DND-41 (cell line): Measurements from ENCODE around the gene ZDHHC13.

Experiments used
- ATAC-seq: fragments of 200-7000 bp; cut with Tn5 transposase; 3 replicates; pipeline ENCODE4 v1.9.1; 2021; ENCODE audit warnings: low read depth; ENCODE audit not compliant: insufficient read depth
- DNase-seq: peaks from one replicate; pipeline ENCODE4 v3.0.0-alpha.2; 2020
- H2AFZ ChIP-seq: 2 replicates; pipeline ENCODE4 v1.6.0; 2012; ENCODE audit warnings: low read depth, low read length
- H3K27ac ChIP-seq: 2 replicates; pipeline ENCODE4 v1.5.1; 2012; ENCODE audit warnings: low read length, inconsistent platforms
- H3K27me3 ChIP-seq: fragments of 200-600 bp; sonication (generic); 2 replicates; pipeline ENCODE4 v1.6.0; 2012; ENCODE audit warnings: low read length, mild to moderate bottlenecking, inconsistent platforms; ENCODE audit not compliant: insufficient read depth, poor library complexity
- H3K36me3 ChIP-seq: 2 replicates; pipeline ENCODE4 v1.5.1; 2012; ENCODE audit warnings: low read length, inconsistent platforms; ENCODE audit not compliant: insufficient read depth
- H3K4me1 ChIP-seq: 2 replicates; pipeline ENCODE4 v1.5.1; 2012; ENCODE audit warnings: mild to moderate bottlenecking, low read length; ENCODE audit not compliant: insufficient read depth
- H3K4me2 ChIP-seq: 2 replicates; pipeline ENCODE4 v1.6.0; 2012; ENCODE audit warnings: mild to moderate bottlenecking, moderate library complexity, low read length, inconsistent platforms; ENCODE audit not compliant: insufficient read depth
- H3K4me3 ChIP-seq, 2 experiments: fragments of 200-600 bp in 1 of 2; shearing (Covaris generic) in 1 of 2; 2 replicates each; pipeline ENCODE4 v1.5.1; 2012 to 2016; ENCODE audit warnings: inconsistent platforms in 2 of 2, low read length in 2 of 2, mild to moderate bottlenecking in 2 of 2, low read depth in 1 of 2, moderate library complexity in 1 of 2
- H3K79me2 ChIP-seq: 2 replicates; pipeline ENCODE4 v1.6.0; 2012; ENCODE audit warnings: low read length, inconsistent platforms; ENCODE audit not compliant: insufficient read depth
- H3K9ac ChIP-seq: 2 replicates; pipeline ENCODE4 v1.6.0; 2012; ENCODE audit warnings: low read depth, mild to moderate bottlenecking, inconsistent platforms, low read length, moderate library complexity
- H3K9me3 ChIP-seq: 2 replicates; pipeline ENCODE4 v1.5.1; 2012; ENCODE audit warnings: low read length, moderate library complexity, mild to moderate bottlenecking, inconsistent platforms; ENCODE audit not compliant: insufficient read depth, severe bottlenecking
- H4K20me1 ChIP-seq: 2 replicates; pipeline ENCODE4 v1.6.0; 2012; ENCODE audit warnings: low read length; ENCODE audit not compliant: insufficient read depth
- EZH2 ChIP-seq: IDR thresholded peaks from 3 replicates; pipeline ENCODE4 v1.6.1; 2012; ENCODE audit warnings: borderline replicate concordance, low read depth, mild to moderate bottlenecking, moderate library complexity, low read length, inconsistent platforms; ENCODE audit not compliant: severe bottlenecking
- TF ChIP-seq, protein P1 (sequence below): IDR thresholded peaks from 2 replicates; pipeline ENCODE4 v1.5.1; 2012; ENCODE audit warnings: borderline replicate concordance, low read length, moderate library complexity, mild to moderate bottlenecking; ENCODE audit not compliant: poor library complexity, severe bottlenecking; ENCODE audit errors: extremely low read depth

ZDHHC13 gene

DNA sequence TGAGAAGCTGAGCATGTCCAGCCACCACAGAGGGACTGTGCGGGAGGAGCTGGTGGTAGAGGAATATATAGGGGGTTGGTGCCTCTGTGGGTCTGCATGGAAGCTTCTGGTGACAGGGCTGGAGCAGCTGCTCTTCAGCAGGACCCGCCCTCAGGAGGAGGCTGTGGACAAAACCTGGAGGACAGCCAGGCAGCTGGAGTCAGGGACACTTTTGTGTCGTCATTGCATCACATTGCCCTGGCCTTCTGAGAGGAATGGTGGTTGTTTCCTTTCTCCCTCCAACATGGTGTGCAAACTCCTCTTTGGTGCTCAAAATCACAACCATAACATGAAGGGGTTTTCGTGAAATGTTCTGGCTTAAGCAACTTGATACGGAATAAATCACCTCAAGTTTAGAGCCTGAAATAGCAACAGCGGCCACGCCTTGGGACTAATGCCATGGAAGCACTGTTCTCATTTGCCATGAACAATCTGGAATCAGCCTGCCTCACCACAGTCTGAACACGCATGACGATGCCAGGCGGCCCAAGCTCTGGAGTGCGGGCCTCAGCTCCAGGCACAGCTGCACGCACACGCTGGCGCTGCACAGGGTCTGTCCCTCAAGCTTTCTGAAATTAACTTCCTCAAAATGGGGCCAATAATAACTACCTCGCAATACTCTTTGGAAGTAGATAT lies 102.0 kb downstream of the ZDHHC13 start:
- H3K27me3 ChIP-seq = no peaks in the 10 kb centered on the region
- H3K4me3 ChIP-seq = no peak overlapping the region
- peaks cover 9% of the 10 kb centered on the region; the same call in 1 of the 2 replicates for H3K36me3 ChIP-seq
- H4K20me1 ChIP-seq = no peaks in the 10 kb centered on the region
- no peak overlapping the region for H3K27ac ChIP-seq
- H3K79me2 ChIP-seq = no peaks in the 10 kb centered on the region
- no peak overlapping the region for H3K4me2 ChIP-seq
- TF ChIP-seq, protein P1, sequence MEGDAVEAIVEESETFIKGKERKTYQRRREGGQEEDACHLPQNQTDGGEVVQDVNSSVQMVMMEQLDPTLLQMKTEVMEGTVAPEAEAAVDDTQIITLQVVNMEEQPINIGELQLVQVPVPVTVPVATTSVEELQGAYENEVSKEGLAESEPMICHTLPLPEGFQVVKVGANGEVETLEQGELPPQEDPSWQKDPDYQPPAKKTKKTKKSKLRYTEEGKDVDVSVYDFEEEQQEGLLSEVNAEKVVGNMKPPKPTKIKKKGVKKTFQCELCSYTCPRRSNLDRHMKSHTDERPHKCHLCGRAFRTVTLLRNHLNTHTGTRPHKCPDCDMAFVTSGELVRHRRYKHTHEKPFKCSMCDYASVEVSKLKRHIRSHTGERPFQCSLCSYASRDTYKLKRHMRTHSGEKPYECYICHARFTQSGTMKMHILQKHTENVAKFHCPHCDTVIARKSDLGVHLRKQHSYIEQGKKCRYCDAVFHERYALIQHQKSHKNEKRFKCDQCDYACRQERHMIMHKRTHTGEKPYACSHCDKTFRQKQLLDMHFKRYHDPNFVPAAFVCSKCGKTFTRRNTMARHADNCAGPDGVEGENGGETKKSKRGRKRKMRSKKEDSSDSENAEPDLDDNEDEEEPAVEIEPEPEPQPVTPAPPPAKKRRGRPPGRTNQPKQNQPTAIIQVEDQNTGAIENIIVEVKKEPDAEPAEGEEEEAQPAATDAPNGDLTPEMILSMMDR = no peak
- ATAC-seq (no peak), DNase-seq (no peak)
- no peak overlapping the region for H3K9ac ChIP-seq
- no peaks in the 10 kb centered on the region for H3K4me1 ChIP-seq
- H2AFZ ChIP-seq = no peak overlapping the region
- H3K9me3 ChIP-seq = no peaks in the 10 kb centered on the region

DNA sequence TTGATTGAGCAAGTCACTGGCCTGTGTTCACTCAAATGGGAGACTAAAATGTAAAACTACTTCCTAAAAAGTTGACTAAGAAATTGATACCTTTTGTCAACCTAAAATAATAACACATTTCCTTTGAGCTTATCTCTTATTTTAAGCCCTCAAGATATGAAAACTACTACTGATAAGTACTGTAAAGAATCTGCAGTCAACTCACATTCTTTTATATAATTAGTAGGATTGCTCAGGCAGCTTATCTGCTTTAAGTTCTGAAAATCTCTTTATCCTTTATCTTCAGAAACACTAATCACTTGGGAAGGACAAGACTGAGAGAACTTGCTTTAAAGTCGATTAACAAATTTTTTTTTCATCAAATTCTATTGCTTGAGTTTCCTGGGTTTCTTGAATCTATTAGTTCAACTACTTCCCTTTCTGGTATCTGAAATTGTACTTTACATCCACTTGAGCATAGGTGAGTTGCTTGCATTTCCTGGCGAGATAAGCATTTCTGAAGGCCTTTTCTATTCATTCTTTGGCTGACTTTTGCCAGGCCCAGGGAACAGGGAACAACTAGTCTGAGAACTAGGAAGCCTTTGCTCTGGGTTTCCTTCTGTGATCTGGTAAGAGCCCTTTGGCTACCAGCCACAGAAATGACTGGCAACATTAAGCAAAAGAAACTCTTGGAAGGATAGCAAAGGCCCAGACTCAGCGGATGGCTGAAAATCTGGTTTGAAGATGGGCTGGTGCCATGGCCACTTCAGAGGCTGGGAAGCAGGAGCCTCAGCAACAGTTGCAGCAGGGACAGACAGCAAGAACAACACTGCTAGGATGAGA lies 104.1 kb downstream of the ZDHHC13 start:
- ATAC-seq = no peak
- no peak for DNase-seq
- no peak overlapping the region for H2AFZ ChIP-seq

DNA sequence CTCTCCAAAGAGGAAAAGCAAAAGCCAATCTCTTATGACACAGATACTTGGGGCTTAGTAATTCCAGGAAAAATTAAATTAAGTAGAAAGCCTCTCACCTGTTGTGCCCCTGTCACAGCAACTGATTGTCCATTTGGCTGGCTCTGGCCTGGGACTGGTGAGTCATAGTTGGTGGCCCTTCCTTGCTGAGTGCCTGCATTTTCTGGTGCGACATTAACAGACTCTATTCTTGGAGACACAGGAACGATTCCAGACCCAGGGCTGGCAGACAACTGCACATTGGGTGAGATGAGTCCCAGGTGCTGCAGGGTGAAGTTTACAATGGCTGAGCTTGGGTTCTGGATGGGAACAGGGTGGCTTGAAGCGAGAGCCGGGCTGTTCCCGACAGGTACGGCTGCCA lies 108.2 kb downstream of the ZDHHC13 start:
- ATAC-seq (no peak), DNase-seq (no peak)
- Histone ChIP-seq H3K36me3 (peaks cover 69% of the 10 kb centered on the region), H3K9me3 (no peaks in the 10 kb centered on the region), H3K9ac (no peak overlapping the region), H4K20me1 (0 out of 2 replicates have a peak, but pooled peaks cover 3% of the 10 kb centered on the region), H2AFZ (no peak overlapping the region), H3K4me1 (no peaks in the 10 kb centered on the region), H3K4me2 (no peak overlapping the region), H3K79me2 (no peaks in the 10 kb centered on the region), H3K27ac (no peak overlapping the region), H3K27me3 (no peaks in the 10 kb centered on the region), H3K4me3 (no peak overlapping the region)
- no peak for TF ChIP-seq EZH2
- TF ChIP-seq, protein P1 = no peak

More for the DNA sequence above, 104.1 kb downstream of the ZDHHC13 start:
- Histone ChIP-seq H3K4me1 (no peaks in the 10 kb centered on the region), H3K27me3 (no peaks in the 10 kb centered on the region), H3K27ac (no peak overlapping the region), H3K36me3 (peaks cover 31% of the 10 kb centered on the region), H3K9ac (no peak overlapping the region), H3K4me2 (no peak overlapping the region), H4K20me1 (no peaks in the 10 kb centered on the region), H3K9me3 (no peaks in the 10 kb centered on the region), H3K4me3 (no peak overlapping the region), H3K79me2 (no peaks in the 10 kb centered on the region)
- TF ChIP-seq, protein P1 = no peak
- TF ChIP-seq EZH2 = no peak
